Activated CD8-positive, alpha-beta memory T cell treated with anti-CD3 and anti-CD28 coated beads, Interleukin-2, amount 50 U/mL, for 24 hours (primary cell): Measurements from ENCODE around the gene ZNF366.

Experiments used
- DNase-seq: peaks from one replicate; pipeline ENCODE4 v3.0.0-alpha.2; 2020; ENCODE audit errors: extremely low read depth

ZNF366 gene, protein sequence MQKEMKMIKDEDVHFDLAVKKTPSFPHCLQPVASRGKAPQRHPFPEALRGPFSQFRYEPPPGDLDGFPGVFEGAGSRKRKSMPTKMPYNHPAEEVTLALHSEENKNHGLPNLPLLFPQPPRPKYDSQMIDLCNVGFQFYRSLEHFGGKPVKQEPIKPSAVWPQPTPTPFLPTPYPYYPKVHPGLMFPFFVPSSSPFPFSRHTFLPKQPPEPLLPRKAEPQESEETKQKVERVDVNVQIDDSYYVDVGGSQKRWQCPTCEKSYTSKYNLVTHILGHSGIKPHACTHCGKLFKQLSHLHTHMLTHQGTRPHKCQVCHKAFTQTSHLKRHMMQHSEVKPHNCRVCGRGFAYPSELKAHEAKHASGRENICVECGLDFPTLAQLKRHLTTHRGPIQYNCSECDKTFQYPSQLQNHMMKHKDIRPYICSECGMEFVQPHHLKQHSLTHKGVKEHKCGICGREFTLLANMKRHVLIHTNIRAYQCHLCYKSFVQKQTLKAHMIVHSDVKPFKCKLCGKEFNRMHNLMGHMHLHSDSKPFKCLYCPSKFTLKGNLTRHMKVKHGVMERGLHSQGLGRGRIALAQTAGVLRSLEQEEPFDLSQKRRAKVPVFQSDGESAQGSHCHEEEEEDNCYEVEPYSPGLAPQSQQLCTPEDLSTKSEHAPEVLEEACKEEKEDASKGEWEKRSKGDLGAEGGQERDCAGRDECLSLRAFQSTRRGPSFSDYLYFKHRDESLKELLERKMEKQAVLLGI

DNA sequence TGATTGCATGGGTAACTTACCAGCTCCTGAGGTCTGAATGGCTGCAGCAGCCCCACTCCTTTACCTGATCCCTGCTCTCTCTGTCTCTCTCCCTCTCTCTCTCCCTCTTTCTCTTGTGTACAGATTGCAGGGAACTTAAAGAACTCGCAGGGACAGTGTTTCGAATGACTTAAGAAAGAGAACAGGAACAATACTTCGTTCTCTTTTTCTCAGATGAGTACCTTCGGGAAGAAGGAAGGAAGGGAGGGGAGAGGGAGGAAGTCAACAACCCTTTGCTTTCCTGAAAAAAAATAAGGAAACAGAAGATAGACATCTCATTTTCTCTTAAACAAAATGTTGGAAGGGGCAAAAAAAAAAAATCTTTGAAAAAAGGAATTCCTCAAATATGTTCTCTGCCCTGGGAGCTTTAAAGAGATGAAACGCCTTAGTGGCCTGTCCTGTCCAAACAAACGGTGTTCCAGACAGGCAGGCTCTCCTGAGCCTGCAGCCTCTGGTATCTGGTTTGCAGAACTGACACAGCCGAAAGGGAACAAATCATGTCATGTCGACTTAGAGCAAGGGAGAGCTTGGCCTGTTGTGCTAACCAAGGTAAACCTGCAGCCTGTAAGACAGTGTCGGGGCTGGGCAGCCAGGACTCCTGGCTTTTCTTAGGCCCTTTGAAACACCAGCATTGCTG, at the start of gene ZNF366:
Gene ZNF366 (minus strand): TSS at position 180 of the 676 bp plus-strand sequence. CDS start 45,914 bp downstream, outside the sequence.
- DNase-seq = no peak

DNA sequence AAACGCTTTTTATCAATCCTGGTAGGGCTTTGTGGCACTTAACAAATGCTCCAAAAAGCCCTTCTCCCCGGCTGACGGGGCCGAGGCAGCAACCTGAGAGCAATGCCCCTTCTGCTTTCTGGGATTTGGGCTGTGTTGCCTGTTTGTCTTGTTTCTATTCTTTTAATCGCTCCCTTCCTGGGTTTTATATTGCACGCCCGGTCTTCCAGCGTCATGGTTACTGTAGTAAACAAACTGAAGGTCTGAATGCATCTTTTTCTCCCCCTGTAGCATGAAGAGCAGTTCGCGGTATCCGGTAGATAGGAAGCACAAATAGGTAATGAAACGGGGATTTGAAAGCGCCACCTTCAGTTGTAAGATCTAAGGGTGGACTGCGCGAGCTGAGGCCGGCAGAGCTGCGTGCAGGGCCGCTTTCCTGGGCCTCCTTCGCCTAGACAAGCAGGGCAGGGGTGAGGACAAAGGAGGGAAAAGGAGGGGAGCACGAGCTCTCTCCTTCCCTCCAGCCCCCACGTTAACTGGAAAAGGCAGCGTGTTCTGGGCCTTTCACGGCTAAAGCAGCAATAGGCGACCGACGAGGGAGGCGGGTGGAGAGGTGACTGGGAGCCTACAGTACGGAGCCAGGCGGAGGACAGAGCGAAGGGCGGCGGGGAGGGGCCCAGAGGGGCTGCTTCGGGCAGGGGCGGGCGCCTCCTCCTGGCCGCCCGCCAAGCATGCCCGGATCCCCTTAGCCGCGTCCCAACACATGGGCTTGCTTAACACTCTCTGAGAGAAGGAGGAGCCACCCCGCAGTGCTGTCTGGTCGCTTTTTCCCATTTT, 49.3 kb upstream of the ZNF366 start:
- DNase-seq = no peak

DNA sequence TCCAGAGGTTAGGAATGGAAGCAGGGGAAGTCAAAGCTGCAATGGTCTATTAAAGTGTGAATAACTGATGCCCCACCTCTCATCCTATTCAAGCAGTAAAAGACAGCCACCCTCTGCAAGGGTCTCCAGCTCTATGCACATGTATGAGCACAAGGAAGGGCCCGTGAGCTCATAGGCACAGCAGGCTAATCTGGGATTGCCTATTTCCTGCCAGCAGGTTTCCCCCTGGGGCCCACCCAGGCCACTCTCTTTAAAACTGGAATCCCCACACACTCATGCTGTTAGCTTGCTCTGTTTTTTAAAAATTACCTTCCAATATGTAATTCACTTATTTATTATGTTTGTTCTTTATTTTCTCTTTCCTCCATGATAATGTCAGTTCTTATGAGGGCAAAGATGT, 48.7 kb upstream of the ZNF366 start:
- no peak for DNase-seq

DNA sequence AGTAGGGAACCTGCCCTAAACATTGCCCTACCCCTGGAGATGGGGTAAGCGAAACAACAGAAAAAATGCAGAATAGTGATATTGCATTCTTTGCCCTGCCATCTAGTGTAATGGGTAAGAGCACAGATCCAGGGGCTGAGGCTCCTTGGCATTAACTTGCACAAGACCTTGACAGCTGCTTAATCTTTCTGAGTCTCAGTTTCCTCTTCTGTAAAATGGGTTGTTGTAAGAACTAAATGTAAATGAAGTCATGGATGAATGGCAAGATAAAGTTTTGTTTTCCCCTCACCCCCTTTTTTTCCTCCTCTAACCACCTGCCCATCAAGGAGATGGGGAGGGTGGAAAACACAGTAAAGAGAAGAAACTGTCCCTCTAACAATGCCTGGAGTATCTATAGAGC, 47.7 kb upstream of the ZNF366 start:
- no peak for DNase-seq

DNA sequence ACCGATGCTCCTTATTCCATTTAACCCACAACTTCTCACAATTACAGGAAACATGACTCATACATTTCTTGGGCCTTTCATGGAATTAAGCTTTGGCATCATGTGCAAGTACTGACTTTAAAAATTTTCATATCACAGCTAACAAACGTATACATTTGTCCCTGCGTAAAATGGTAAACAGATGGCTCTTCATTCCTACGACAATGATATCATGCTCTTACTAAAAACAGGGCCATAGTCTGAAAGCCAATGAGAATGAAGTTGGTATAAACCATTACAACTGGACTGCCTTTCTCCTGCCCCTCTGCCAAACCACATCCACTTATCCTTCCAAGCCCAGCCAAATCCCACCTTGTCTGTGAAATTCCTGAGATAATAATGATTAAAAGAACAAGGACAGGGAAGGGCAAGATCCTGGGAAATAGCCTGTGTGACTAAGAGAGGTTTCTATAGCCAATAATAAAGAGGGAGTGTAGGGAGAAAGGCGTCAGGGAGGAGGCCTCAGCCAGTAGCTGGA, 44.9 kb upstream of the ZNF366 start:
- no peak for DNase-seq

DNA sequence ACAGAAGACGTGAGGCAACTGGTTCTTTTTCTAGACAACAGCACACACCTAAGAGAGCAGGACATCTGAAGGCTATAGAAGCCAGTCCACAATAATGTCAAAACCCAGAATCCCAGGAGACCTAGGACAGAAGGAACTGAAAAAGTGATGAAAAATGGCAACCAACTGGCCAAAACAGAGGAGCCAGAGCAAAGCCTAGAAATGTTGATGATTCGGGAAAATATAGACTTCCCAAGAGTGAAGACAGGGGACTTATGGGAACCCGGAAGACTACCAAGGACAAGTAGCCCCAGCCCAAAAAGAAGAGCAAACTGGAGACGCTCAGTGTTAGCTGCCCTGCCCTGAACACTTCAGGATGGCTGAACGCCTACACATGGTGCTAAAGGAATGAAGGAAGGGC, 43.4 kb upstream of the ZNF366 start:
- DNase-seq = no peak

DNA sequence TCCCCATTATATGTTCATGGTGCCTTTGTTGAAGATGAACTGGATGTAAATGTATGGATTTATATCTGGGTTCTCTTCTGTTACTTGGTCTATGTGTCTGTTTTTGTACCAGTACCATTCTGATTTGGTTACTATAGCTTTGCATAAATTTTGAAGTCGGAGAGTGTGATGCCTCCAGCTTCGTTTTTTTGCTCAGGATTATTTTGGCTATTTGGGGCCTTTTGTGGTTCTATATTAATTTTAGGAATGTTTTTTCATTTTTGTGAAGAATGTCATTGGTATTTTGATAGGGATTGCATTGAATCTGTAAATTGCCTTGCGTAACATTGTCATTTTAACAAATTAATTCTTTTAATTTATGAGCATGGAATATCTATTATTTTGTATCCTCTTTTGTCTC, 36.6 kb upstream of the ZNF366 start:
- no peak for DNase-seq

DNA sequence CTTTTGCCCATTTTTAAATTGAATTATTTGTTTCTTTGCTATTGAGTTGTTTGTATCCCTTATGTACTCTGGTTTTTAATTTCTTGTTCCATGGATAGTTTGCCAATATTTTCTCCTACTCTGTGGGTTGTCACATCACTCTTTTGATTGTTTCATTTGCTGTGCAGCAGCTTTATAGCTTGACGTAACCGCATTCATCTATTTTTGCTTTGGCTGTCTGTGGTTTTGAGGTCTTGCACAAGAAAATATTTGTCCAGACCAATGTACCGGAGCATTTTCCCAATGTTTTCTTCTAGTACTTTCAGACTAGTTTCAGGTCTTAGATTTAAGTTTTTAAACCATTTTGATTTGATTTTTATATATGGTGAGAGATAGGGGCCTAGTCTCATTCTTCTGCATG, 36.2 kb upstream of the ZNF366 start:
- DNase-seq = no peak

DNA sequence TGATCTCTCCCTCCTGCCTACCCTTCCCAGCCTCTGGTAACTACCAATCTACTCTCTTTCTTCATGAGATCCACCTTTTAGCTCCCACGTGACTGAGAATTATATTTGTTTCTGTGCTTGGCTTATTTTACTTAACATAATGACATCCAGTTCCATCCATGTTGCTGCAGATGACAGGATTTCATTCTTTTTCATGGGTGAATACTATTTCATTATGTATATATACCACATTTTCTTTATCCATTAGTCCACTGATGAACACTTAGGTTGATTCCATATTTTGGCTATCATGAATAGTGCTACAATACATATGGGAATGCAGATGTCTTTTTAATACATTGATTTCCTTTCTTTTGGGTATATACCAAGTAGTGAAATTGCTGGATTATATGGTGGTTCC, 35.5 kb upstream of the ZNF366 start:
- no peak for DNase-seq

DNA sequence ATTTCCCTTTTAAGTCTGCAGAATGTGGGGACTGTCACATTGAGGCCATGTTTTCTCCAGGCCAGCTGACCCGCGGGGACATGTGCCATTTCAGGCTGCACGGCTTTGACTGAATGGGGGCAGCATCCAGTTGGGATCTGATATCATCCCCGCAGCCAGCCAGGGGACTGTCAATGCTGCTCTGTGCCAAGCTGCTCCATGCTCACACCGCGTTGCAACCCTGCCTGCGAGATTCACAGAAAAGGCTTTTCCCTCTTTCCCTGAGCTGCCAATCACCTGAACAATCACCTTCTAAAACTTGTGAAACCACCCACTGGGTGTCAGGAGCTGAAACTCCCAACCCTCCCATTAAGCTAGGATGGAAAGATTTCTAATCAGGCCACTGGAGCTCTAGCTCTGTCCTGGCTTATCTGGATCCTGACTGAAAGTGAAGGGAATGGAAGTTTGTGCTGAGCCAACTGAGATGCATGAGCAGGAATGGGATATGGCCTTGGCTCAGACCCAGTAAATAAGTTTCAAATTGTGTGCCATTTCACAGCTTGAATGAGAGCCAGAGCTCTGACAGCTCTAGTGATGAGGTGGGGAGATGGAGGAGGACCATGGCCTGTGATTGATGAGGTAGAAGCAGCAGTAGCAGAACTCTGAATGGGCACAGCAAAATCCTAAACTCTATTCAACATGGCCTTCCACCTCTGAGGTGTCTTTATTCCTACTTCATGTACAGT, 34.5 kb upstream of the ZNF366 start:
- DNase-seq = no peak

DNA sequence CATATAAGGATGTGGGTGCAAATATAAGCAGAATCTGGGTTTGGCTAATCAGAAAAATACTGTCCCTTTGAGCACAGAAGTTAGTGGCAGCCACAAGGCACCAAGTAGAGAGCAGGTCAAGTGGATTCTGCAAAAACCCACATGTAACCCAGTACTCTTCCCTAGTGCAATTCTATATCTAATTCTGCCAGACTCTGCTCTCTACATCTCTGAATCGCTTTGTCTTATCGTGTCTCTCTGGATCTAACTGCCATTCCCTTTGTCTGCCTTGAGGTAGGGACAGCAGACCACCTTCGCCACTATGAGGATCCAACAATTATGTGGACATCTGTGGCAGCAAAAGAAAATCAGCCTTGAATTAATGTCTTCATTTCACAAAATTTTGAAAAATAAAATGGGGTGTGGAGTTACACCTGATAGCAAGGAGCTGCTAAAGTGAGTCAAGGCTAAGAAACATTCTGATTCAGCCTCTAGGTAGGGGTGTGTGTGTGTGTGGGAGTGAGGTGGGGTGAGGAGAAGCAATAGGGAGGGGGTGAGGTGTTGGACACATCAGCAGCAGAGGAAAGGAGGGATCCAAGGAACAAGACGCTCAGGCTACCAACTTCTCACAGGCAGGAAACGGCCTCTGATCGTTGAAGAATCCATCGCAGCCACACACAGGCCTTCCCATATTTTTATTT, 33.7 kb upstream of the ZNF366 start:
- DNase-seq = no peak

DNA sequence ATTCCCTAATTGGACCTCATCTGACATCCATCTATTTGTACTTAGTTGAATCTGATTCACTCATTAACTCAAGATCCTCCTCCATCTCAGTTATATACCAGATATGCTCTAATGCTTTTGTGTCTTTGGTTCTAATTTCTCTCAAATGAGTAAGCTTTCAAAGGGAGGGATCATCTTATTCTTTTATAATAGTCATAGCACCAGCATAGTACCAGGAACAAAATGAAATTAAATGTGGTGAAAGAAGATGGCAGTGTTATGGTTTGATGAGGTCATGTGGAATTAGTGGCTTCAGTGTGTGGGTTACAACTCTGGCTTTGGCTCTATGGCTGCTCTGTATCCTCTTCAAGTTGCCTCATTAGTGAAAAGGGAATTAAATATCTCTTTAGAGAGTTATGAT, 32.5 kb upstream of the ZNF366 start:
- DNase-seq = no peak

DNA sequence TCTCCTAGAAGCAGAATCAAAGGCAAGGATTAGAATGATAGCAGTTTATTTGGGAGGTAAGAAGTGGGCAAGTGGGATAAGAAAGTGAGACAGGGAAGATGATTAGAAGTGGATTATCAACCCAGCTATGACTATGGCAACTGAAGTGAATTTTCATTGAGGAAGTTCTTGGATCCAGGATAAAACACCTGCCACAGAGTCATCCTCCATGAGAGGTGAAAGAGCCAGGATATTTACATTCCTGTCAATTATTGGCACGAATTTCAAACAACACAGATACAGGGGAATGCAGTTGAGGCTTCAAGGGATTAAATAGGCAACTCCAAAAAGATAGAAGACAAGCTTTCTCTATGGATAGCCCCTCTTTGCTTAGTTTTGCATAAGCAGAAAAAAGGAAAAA, 31.8 kb upstream of the ZNF366 start:
- DNase-seq = no peak

DNA sequence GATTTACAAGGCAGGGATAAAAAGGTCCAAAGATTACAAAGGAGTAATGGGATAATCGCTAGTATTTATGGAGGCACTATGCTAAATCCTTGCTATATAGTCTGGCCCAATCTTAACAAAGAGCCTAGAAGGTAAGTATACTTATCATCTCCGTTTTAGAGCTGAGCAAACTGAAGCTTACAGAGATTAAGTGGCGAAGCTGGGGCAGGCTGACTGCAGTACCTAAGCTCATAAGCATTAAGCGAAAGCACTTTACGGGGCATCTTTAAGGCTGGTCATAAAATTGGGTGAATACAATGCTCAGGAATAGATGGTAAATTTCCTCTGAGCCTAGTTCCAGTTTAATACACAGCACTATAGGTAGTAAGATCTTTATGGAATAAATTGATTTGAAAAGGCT, 30.0 kb upstream of the ZNF366 start:
- DNase-seq = no peak

DNA sequence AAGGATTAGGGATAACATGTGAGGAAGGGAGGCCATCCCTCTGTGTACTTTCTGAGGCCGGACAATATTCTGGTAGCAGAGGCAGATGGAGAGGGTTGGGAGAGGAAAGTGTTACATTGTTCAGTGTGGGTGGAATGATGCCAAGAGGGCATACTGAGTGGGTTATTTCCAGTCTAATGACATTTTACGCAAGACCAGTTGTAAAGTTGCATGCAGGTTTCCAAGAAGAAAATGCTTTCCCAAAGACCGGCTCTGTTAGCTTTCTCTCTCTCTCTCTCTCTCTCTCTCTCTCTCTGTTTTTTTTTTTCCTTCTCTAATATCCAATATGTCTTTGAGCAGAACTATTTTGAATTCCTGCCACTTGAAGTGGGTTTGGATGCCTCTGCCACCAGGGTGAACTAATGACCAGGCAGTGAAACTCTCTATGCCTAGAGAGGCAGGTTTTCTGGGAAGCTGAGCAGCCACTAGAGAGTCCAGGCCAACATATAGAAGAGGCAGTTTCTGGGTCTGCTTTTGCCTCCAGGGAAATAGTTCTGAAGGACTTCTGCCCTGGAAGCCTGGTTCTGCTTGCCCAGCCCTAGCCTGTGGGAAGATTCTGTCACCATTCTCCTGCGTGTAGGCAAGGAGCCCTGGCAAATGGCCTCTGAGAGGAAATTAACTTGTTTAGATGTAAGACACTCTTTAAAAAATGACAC, 24.4 kb upstream of the ZNF366 start:
- DNase-seq = no peak

DNA sequence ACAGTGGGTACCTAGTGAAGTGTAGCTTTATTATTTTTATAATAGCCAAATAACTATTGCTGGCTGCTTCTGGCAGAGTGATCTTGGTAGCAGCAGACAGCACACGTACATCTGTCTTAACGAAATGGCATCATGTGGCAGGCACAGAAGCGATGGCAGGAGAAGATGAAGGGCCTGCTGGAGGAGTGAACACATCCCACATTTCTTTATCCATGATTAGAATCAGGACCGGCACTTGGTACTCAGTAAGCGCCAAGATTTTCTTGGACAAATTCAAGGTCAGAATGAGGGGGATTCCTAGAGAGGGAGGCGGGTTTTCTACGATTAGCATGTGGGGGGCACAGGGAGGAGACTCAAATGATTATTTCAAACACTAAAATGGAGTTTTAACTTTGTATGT, 23.0 kb upstream of the ZNF366 start:
- no peak for DNase-seq

DNA sequence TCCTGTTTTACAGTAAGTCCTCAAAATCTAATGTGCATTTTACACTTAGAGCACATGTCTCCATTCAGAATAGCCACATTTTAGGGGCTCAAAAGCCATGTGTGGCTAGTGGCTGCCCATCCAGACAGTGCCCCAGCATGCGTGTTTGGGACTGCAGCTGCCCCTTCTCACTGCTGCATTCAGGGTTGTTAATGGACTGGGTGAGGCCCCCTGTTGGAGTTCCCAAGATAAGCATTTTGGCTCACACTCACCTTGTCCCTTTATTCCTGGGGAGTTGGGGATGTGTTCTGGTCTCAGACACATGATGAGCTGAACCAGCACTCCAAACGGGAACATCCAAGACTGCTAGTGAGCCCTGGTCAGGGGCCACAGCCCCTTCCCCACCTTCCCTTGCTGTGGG, 22.2 kb upstream of the ZNF366 start:
- no peak for DNase-seq

DNA sequence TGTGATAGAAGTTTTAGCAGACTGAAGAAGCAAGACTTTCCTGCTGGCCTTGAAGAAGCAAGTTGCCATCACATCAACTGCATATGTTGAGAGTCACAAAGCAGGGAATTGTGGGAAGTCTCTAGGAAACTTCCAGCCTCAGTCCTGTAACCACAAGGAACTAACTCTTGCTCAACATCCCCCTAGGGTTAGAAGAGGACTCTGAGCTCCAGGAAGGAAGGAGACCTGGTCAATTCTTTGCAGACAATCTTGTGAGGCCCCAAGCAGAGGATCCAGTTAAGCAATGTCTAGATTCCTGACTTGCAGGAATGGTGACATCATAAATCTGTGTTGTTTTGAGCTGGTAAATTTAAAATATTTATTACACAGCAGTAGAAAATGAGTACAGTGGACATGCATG, 18.6 kb upstream of the ZNF366 start:
- no peak for DNase-seq

DNA sequence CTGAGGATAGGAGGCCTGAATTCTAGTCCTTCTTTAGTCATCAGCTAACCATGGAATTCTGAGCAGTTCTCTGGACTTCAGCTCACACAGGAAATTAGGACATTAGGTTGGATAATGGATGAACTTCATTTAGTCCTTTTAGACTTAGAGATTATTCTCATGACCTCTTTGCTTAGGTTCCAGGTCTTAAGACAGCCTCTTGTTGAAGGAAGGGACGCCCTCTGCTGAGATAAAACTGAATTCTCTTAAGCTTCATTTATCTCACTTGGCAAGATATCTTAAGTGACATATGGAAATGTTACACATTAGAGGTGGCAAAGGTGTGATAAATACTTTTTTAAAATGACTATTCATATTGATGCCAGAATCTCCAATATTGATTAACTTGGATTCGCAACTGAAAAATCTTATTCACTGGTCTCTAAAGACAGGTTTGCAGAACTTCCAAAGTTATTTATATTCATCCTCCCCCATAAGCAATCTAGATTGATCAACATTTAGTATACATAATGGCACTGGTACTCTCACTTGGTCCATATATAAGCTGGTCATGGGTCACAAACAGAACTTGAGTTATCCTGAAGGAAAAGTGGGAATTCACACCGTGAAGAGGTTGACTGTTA, 16.9 kb upstream of the ZNF366 start:
- no peak for DNase-seq
